GM21576 (cell line): ENCODE measurements around the gene SEC14L5.

Source experiments
- ATAC-seq: cut with Tn5 transposase; IDR thresholded peaks from one replicate; pipeline ENCODE4 v1.9.1; 2021; ENCODE audit warnings: mild to moderate bottlenecking, moderate library complexity; ENCODE audit not compliant: unreplicated experiment

Gene SEC14L5

DNA sequence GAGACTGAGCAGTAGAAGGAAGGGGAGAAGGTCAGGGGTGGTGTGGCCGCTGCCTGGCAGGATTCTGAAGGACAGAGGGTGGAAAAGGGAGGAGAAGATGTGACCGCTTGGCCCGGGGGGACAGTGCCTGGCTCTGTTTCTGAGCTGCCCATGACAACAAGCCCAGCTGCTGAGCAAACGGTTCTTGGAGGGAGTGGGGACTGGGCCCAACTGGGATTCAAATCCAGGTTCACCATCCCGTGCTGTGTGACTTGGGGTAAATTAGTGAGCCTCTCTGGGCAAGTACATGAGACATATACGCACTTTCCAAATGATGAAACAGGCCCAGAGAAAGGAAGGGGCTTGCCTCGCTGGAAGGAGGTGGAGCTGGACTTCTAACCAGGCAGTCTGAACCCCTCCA is 23.3 kb downstream of the SEC14L5 start:
- ATAC-seq: no peak

DNA sequence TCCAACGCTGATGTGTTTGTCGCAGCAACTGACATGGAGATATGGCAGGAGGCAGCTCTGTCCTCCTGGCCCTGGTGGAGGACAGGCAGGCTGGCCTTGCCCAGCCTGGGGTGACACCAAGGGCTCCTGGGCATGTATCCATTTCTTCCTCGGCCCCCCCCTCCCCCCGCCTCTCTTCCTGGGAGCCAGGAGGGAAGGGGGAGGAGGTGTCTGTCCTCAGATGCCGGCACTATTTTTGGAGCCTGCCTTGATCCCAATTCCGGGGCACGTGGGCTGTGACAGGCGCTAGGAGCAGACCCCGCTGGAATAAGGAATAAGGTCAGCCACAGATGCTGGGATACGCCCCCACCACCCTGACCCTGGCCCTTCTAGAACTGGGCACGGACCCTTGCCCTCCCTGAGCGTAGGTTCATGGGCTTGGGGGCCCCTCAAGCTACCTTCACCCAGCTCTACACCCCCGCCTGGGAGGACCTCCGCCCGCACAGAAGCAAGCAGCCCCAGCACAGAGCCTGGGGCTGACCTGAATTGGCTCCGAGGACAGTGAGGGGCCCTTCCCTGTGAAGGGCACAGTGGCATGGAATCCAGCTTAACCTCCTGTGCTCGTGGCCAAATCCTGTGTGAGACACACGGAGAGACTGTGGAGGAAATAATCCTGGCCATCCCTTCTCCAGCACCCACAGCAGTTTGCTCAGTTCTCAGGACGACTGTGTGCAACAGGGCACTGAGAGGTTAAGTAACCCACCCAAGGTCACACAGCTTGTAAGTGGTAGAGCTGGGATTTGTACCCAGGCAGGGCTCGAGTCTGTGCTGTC is 24.1 kb downstream of the SEC14L5 start:
- ATAC-seq: no peak

DNA sequence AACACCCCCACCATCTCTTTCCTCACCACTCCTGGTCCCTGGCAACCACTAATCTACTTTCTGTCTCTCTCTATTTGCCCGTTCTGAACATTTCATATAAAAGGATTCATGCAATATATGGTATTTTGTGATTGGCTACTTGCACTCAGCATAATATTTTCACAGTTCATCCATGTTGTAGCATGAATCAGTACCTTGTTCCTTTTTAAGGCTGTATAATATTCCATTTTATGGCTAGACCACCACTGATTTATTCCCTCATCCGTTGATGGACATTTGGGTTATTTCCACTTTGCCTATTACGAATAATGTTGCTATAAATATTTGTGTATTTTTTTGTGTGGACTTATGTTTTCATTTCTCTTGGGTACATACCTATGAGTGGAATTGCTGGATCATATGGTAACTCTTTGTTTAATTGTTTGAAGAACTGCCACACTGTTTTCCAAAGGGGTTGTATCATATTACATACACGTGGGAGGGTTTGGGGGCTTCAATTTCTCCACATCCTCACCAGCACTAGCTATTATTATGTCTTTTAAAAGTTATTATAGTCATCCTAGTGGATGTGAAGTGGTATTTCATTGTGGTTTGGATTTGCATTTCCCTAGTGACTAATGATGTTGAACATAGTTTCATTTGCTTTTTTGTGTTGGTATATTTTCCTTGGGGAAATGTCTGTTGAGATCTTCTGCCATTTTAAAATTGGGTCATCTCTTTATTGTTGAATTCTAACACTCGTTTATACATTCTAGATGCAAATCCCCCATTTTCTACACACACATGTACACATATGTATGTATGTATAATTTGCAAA is 26.3 kb downstream of the SEC14L5 start:
- ATAC-seq: no peak

DNA sequence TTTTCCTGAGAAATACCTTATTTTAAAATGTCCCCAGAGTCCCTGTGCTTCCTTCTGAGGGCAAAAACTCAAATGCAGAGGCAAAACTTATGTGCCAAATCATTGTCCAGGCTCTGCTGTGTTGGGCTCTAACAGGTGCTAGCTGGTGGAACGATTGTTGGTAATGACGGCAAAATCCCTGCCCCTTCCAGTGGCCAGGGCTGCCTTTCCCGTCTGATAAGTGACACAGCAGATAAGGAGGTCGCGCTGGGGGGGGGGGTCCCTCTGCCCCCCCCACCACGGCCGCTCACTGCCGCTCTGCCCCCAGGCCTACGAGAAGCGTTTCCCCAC is 29.1 kb downstream of the SEC14L5 start:
- no peak for ATAC-seq

DNA sequence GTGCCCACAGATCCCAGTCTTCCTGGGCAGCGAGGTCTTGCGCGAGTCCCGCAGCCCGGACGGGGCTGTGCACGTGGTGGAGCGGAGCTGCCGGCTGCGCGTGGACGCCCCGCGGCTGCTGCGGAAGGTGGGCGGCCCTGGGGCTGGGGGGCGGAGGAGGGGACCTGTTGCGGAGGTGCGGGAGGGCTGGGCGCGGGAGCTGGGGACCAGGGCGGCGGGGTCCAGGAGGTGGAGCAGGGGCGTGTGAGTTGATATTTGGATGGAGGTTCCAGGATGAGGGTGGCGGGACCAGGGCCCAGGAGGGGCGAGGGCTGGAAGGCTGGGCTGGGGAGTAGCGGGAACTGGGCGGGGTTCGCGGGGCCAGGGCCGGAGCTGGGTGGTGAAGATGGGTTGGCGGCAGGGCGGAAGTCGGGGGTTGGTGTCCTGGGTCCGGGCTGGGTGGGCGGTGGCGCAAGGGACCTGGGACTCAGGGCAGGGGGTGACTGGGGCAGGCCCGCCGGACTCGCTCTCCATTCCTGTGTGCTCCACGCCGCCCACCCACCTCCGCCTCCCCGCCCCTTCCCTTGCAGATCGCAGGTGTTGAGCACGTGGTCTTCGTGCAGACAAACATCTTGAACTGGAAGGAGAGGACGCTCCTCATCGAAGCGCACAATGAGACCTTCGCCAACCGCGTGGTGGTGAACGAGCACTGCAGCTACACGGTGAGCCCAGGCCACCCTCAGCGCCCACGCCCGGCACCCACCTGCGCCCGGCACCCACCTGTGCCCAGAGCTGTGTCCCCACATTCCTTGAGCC is 29.6 kb downstream of the SEC14L5 start:
- no peak for ATAC-seq

DNA sequence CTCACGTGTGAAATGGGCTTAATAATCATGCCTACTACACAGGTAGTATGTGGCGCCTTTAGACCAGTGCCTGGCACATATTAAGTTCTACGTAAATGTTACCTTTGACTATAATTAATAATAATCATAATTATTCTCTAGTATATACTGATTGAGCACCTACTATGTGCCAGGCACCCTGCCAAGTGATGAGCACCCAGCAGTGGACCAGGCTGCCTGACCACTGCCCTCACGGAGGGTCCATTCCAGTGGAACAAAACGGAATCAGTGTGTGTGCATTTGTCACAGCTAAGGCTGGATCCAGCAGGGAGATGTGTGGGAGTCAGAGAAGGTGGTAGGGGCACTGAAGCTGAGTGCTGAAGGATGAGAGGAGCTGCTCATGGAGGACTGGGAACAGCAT is 30.5 kb downstream of the SEC14L5 start:
- ATAC-seq: no peak

DNA sequence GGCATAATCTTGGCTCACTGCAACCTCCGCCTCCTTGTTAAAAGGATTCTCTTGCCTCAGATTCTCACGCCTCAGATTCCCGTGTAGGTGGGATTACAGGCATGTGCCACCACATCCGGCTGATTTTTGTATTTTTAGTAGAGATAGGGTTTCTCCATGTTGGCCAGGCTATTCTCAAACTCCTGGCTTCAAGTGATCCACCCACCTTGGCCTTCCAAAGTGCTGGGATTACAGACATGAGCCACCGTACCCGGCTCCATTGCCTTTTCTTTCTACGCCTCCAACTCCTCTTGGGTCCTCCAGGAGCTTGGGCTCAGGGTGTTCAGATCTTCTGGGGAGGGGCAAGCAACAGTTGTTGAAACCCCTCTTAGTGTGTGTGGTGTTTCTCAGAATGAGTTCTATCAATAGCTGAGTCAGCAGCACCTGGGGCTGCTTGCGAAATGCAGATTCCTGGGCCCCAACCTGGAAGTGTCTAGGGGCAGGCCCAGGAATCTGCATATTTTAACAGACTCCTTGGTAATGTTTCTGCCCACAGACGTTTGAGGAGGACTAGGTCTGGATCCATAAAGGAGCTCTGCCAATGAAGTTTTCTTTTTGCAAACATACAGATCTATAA is 31.4 kb downstream of the SEC14L5 start:
- ATAC-seq: no peak

DNA sequence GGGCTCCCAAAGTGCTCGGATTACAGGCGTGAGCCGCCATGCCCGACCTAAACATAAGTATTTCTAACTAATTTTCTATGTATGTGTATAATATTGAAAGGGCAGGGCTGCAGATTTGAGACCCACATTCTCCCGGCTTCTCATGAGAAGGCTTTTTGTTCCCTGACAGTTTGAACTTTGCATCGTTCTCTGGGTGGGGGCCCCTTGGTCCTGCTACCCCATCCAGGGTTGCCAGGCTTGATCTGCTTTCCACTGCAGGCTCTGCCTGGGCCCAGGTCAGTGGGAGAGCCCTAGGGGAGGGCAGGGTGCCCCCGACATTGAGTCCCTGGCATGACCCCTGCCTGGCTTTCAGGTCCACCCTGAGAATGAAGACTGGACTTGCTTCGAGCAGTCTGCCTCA is 32.3 kb downstream of the SEC14L5 start:
- no peak for ATAC-seq

DNA sequence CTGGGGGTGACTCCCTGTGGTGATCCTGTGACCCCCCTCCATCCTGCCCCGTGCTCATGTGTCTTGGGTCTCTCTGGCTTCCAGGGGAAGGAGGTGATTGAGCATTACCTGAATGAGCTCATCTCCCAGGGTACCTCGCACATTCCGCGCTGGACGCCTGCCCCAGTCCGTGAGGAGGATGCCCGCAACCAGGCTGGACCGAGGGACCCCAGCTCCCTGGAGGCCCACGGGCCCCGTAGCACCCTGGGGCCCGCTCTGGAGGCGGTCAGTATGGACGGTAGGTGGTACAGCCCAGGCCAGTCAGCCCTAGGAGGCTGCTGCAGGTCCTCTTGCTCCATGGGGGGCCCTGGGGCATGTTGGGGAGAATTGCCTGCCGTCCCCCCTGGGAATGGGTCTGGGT is 33.6 kb downstream of the SEC14L5 start:
- ATAC-seq: no peak

DNA sequence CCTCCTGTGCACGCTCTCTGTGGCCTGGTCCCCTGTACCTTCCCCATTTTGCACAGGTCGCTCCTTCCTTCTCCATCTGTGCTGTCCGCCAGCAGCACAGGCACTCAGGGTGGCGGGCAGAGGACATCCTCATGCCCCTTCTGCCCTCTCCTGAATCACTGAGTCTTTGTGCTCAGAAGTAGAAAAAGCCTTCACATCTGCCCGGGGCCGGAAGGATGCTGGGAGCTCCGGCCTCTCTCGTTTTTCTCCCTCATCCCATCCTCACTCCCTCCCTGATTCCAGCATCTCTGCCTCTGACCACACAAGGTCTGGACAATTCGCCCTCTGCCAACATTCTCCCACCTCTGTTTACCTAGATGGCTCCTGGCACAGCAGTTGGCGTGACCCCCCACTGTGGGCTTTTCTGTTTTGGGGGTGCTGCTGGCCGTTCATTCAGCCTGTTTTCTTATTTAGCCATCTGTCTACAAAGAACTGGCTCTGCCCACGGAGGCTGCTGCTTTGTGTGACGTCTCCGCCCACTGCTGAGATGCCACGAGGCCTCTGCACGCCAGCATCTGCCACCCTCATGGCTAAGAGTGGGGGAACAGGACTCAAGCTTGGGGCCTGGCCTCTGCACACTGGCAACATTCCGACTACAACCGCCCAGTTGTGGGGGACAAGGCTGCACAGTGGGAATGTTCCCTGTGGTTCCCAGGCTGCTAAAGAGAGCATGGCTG is 36.7 kb downstream of the SEC14L5 start:
- no peak for ATAC-seq

DNA sequence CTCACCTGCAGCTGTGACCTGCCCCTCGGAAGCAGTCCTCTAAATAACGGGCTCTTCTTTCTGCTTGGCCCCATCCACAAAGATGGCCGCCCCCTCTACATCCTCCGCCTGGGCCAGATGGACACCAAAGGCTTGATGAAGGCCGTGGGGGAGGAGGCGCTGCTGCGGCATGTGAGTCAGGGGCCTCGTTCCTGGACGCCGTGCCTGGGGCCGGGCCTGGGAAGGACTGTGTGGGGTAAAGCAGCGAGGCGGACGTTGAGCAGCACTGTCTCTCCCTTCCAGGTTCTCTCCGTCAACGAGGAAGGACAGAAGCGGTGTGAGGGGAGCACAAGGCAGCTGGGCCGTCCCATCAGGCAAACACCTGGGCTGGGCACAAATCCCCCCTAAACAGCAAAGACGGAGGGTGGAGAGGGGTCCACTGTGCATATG is 42.5 kb downstream of the SEC14L5 start:
- ATAC-seq: no peak

DNA sequence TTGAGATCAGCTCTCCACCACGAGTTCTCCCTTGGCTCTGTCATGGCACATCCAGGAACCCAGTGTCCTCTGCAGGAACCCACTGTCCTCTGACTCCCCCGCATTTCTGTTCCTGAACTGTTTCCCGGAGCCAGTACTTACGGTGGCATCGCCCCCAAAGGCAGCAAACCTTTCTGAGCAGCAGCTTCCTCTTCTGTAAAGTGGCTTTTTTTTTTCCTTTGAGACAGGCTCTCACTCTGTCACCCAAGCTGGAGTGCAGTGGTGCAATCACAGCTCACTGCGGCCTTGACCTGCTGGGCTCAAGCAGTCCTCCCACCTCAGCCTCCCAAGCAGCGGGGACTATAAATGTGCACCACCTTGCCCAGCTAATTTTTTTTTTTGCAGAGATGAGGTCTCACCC is 43.4 kb downstream of the SEC14L5 start:
- ATAC-seq: no peak

DNA sequence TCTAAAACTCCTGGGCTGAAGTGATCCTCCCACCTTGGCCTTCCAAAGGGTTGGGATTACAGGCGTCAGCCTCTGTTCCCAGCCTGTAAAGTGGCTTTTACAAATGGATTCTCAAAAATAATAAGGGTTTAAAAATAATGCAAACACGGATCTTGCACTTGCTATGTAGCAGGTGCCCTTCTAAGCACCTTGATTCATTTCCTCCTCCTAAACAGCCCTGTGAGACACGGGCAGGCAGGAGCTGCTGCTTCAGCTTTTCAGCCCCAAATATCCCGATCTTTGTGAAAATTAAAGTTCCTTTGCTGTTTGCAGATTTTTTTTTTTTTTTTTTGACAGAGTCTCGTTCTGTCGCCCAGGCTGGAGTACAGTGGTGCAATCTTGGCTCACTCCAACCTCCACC is 43.9 kb downstream of the SEC14L5 start:
- no peak for ATAC-seq

DNA sequence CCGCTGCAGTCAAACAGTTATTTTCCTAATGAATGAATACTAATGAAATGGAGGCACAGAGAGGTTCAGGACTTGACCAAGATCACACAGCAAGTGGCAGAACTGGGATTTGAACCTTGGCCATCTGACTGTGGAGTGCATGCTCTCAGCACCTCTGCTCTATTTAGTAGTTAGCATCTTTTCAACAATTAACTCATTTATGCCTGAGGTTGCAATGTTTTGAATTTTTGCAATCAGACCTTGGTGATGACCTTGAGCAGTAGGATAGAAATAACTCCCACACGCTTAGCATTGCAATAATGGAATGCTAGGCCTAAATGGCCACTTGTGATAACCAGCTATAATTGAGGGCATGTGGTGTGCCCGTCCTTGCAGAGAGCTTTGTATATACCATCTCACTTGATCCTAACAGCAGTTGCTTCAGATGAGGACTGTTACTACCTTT is 44.6 kb downstream of the SEC14L5 start:
- ATAC-seq: no peak

DNA sequence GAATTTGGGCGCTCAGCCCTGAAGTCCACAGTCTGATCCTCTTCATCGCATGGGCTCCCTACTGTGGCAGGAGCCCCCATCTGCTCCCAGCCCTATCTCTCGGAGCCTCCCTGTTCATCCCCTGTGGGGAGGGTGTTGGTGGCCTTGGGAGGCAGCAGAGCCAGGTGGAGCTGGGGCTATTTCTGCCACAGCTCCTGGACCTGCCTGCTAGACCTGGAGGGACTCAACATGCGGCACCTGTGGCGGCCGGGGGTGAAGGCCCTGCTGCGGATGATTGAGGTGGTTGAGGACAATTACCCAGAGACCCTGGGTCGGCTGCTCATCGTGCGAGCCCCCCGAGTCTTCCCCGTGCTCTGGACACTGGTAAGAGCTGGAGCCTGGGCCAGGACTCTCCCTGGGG is 45.1 kb downstream of the SEC14L5 start:
- ATAC-seq: no peak

DNA sequence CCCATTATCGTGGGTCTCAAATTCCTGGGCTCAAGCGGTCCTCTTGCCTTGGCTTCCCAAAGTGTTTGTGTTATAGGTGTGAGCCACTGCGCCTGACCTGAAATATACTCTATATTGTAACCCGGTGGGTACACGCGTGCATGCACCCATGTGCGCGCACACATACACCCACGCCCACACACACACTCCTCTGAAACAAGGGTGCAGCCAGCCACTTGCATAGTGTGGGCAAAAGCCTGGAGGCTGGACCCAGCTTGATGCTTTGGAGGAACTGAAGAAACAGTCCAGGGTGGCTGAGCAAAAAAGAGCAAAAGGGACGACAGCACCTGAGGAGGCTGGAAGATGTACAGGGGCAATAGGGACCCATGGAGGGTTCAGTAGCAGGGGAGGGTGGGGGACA is 45.7 kb downstream of the SEC14L5 start:
- ATAC-seq: no peak

DNA sequence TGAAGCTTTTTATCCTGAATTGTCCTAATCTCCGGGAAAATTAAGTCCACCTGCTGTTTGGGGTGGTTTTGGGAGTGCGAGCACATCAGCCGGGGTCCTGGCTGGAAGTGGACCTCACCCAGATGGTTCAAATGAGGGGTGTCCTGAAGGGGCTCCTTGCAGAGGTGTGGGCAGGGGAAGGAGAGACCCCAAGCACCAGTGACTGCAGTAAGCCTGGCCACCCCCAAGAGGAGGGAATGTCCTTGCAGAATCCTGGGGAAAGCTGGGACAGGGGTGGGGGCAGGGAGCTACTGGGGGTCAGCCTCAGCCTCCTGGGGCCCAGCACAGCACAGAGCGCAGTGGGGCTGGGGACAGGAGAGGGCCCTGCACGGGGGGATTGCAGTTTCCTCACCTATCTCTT is 46.2 kb downstream of the SEC14L5 start:
- ATAC-seq: no peak

DNA sequence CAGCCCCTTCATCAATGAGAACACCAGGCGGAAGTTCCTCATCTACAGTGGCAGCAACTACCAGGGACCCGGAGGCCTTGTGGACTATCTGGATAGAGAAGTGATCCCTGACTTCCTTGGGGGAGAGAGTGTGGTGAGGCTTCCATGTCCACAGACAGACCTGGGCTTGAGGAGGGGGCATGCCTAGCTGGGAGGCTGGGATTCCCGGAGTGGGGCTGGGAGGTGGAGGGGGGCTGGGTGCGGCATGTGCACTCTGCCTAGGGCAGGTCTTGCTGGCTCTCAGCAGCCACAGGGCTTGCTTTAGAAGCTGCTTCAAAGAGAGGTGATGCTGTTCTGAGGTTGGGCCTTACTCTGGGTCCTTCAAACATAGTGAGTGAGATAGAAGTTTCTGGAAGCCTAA is 47.8 kb downstream of the SEC14L5 start:
- no peak for ATAC-seq

DNA sequence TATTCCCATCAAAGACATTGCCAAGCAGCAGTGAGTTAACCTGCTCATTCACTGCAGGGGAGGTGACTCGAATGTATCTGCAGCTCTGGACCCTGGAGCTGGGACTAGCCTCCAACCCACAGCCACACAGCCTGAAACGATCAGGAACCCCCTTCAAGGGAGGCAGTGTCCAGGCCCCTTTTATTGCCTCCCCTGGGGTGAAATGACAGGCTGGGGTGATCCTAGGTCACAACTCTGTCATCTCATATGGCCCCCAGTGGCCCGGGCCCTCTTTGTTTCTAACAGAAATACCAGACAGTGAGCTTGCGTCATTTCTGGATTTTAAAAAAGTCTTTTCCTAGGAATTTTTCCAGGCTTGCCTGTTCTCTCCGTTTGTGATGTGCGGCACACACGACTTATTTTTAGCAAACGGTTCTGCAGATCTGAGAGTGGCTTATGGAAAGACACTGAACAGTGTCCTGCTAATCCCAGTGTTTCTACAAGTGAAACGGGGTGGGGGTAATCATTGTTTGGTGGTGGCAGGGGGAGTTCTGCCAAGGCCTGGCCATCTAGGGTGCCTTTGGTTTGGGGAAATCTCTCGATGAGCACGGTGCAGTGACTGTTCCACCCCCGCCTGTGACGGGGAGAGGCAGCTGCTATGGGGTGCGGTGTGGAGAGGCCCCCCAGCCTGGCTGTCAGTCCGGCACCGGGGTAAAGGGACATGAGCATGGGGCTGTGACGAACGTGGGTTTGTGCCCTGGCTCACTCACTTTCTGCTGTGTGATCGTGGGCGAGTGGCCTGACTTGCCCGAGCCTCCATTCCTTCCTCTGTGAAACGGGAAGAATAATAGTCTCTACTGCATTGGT is 48.4 kb downstream of the SEC14L5 start:
- ATAC-seq: no peak

DNA sequence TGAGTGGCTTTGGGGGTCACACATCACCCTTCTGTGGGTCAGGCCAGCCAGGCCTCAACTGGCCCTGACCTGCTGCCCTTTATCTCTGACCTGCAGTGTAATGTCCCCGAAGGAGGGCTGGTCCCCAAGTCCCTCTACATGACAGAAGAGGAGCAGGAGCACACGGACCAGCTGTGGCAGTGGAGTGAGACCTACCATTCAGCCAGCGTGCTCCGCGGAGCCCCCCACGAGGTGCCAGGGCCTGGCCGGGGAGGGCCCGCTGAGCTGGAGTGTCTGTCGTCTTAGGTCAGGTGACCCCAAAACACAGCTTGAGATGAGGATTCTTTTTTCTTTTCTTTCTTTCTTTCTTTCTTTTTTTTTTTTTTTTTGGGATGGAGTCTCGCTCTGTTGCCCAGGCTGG is 49.1 kb downstream of the SEC14L5 start:
- no peak for ATAC-seq
